Measurements from ENCODE around the gene LRRC45. TPM values are rescaled to one million over a fixed set of nuclear protein-coding genes. Genes with fewer than 3 reads are reported as not detected.

Gene LRRC45
- polyA plus RNA-seq, 1 donor (not counting 4 experiments of a cell fraction or from before 2014, with no cell fraction given) = 2.5 TPM

GRCh38 chr17:82058855-82059249 lies 35.7 kb downstream of the LRRC45 start:
- TF ChIP-seq EZH2 (IDR thresholded peaks at IDR 0.05; ENCODE audit: low read length) (no peak), CTCF (optimal IDR thresholded peaks at IDR 0.05 in 1 of 3, IDR thresholded peaks at IDR 0.05 in 1 of 3, conservative IDR thresholded peaks at IDR 0.05 in 1 of 3; ENCODE audit: extremely low read depth in 1 of 3, insufficient read depth in 2 of 3, low read length in 3 of 3) (no peak)
- peaks cover 38 to 46% of the 10 kb centered on the region in 2 experiments for H3K36me3 ChIP-seq (ENCODE audit: control insufficient read depth in 2 of 2, extremely low read depth in 1 of 2, insufficient read depth in 2 of 2, low read length in 2 of 2)
- no peak overlapping the region for H3K4me2 ChIP-seq (ENCODE audit: control insufficient read depth, extremely low read depth, insufficient read depth, low read depth, low read length)
- H3K27me3 ChIP-seq (ENCODE audit: control insufficient read depth, extremely low read depth, insufficient read depth, low read length) = no peaks in the 10 kb centered on the region
- H3K4me3 ChIP-seq (ENCODE audit: control insufficient read depth in 2 of 3, extremely low read depth in 1 of 3, insufficient read depth in 2 of 3, low read depth in 1 of 3, low read length in 3 of 3) = no peak overlapping the region
- peaks cover 8% of the 10 kb centered on the region for H4K20me1 ChIP-seq (ENCODE audit: control insufficient read depth, extremely low read depth, insufficient read depth, low read length)
- dilution Hi-C loops (cut with MboI; ENCODE audit: extremely low pct_ligation_motif_present, low sequenced_read_pairs) = no loop called here
- DNase-seq (ENCODE audit: low read depth, low spot score) = no peak
- H3K79me2 ChIP-seq (ENCODE audit: control insufficient read depth, insufficient read depth, low read length) = peaks cover 7% of the 10 kb centered on the region
- H3K9me1 ChIP-seq (ENCODE audit: control insufficient read depth, extremely low read depth, insufficient read depth, low read length) = no peaks in the 10 kb centered on the region
- no peak overlapping the region for H3K9ac ChIP-seq (ENCODE audit: control insufficient read depth, extremely low read depth, insufficient read depth, low read length)
- no peaks in the 10 kb centered on the region for H3K9me3 ChIP-seq (ENCODE audit: control insufficient read depth, low read depth, low read length)
- no peak overlapping the region for H3K27ac ChIP-seq (ENCODE audit: control insufficient read depth, insufficient read depth, low read length)
- H3K4me1 ChIP-seq (ENCODE audit: control insufficient read depth, extremely low read depth, insufficient read depth, low read length) = no peaks in the 10 kb centered on the region
- no peak for FAIRE-seq
- H2AFZ ChIP-seq (ENCODE audit: control insufficient read depth, low read length) = no peak overlapping the region

- no peak for TF ChIP-seq EZH2 (IDR thresholded peaks at IDR 0.05; ENCODE audit: low read length)
- dilution Hi-C loops (cut with MboI; ENCODE audit: extremely low pct_ligation_motif_present, low sequenced_read_pairs) = no loop called here
- H3K79me2 ChIP-seq (ENCODE audit: control insufficient read depth, insufficient read depth, low read length) = peaks cover 11% of the 10 kb centered on the region
- H3K9me3 ChIP-seq (ENCODE audit: control insufficient read depth, low read depth, low read length) = no peaks in the 10 kb centered on the region
- peaks cover 5% of the 10 kb centered on the region for H3K4me1 ChIP-seq (ENCODE audit: control insufficient read depth, extremely low read depth, insufficient read depth, low read length)
- H2AFZ ChIP-seq (ENCODE audit: control insufficient read depth, low read length) = no peak overlapping the region
- H3K36me3 ChIP-seq (ENCODE audit: control insufficient read depth in 2 of 2, extremely low read depth in 1 of 2, insufficient read depth in 2 of 2, low read length in 2 of 2) = peaks cover 41 to 44% of the 10 kb centered on the region in 2 experiments
- no peak overlapping the region for H3K4me3 ChIP-seq (ENCODE audit: control insufficient read depth in 2 of 3, extremely low read depth in 1 of 3, insufficient read depth in 2 of 3, low read depth in 1 of 3, low read length in 3 of 3)
- H3K27ac ChIP-seq (ENCODE audit: control insufficient read depth, insufficient read depth, low read length) = no peak overlapping the region
- no peak for DNase-seq (ENCODE audit: low read depth, low spot score)
- no peak overlapping the region for H3K9ac ChIP-seq (ENCODE audit: control insufficient read depth, extremely low read depth, insufficient read depth, low read length)
- H3K4me2 ChIP-seq (ENCODE audit: control insufficient read depth, extremely low read depth, insufficient read depth, low read depth, low read length) = no peak overlapping the region
- H4K20me1 ChIP-seq (ENCODE audit: control insufficient read depth, extremely low read depth, insufficient read depth, low read length) = peaks cover 9% of the 10 kb centered on the region
- H3K9me1 ChIP-seq (ENCODE audit: control insufficient read depth, extremely low read depth, insufficient read depth, low read length) = no peaks in the 10 kb centered on the region
- FAIRE-seq = no peak
- no peaks in the 10 kb centered on the region for H3K27me3 ChIP-seq (ENCODE audit: control insufficient read depth, extremely low read depth, insufficient read depth, low read length)
Measured at GRCh38 chr17:82059272-82060000, 36.3 kb downstream of the LRRC45 start.
